DND-41 (cell line): ENCODE measurements around the gene NFIB.

Experiments used
- EZH2 ChIP-seq: IDR thresholded peaks from 3 replicates; pipeline ENCODE4 v1.6.1; 2012; ENCODE audit warnings: borderline replicate concordance, low read depth, mild to moderate bottlenecking, moderate library complexity, low read length, inconsistent platforms; ENCODE audit not compliant: severe bottlenecking
- TF ChIP-seq, protein P1 (sequence below): IDR thresholded peaks from 2 replicates; pipeline ENCODE4 v1.5.1; 2012; ENCODE audit warnings: borderline replicate concordance, low read length, moderate library complexity, mild to moderate bottlenecking; ENCODE audit not compliant: poor library complexity, severe bottlenecking; ENCODE audit errors: extremely low read depth

DNA sequence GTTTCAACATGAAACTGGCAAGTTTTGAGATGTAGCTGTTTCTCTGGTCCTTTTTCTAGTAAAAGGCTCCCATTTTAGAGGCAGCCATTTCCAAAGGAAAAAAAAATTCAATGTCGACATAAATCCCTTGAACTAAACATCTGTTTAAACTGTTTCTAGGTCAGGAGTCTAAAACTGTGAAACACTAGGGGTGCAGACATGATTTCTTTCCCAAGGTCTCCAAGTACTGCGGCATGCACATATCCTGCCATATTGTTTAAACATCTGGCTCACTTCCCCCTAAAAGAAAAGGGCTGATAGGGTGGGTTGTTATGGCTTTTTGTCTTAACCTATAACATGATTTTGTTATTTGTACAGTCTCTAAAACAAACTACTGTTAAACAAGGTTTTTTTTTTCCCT, 51.1 kb downstream of the NFIB start:
- TF ChIP-seq, protein P1, sequence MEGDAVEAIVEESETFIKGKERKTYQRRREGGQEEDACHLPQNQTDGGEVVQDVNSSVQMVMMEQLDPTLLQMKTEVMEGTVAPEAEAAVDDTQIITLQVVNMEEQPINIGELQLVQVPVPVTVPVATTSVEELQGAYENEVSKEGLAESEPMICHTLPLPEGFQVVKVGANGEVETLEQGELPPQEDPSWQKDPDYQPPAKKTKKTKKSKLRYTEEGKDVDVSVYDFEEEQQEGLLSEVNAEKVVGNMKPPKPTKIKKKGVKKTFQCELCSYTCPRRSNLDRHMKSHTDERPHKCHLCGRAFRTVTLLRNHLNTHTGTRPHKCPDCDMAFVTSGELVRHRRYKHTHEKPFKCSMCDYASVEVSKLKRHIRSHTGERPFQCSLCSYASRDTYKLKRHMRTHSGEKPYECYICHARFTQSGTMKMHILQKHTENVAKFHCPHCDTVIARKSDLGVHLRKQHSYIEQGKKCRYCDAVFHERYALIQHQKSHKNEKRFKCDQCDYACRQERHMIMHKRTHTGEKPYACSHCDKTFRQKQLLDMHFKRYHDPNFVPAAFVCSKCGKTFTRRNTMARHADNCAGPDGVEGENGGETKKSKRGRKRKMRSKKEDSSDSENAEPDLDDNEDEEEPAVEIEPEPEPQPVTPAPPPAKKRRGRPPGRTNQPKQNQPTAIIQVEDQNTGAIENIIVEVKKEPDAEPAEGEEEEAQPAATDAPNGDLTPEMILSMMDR = no peak
- TF ChIP-seq EZH2 = no peak
